ENCODE results near the gene LCK. TPM values are rescaled to one million over a fixed set of nuclear protein-coding genes. Genes with fewer than 3 reads are reported as not detected.
A peak's percentile ranks its signal among the peaks of the same experiment; 100 is the strongest.
"Not testable (repeated sequence)": the region's sequence is repeated elsewhere in the genome, so short reads cannot be mapped to it uniquely, and the experiment has no call there.

LCK gene
- total RNA-seq, 1 experiment from 2014 or later: not detected

DNA sequence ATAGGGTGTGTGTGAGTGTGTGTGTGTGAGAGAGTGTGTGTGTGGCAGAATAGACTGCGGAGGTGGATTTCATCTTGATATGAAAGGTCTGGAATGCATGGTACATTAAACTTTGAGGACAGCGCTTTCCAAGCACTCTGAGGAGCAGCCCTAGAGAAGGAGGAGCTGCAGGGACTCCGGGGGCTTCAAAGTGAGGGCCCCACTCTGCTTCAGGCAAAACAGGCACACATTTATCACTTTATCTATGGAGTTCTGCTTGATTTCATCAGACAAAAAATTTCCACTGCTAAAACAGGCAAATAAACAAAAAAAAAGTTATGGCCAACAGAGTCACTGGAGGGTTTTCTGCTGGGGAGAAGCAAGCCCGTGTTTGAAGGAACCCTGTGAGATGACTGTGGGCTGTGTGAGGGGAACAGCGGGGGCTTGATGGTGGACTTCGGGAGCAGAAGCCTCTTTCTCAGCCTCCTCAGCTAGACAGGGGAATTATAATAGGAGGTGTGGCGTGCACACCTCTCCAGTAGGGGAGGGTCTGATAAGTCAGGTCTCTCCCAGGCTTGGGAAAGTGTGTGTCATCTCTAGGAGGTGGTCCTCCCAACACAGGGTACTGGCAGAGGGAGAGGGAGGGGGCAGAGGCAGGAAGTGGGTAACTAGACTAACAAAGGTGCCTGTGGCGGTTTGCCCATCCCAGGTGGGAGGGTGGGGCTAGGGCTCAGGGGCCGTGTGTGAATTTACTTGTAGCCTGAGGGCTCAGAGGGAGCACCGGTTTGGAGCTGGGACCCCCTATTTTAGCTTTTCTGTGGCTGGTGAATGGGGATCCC is 22.5 kb downstream of the LCK start:
- DNase-seq (ENCODE audit: low read depth): no peak

DNA sequence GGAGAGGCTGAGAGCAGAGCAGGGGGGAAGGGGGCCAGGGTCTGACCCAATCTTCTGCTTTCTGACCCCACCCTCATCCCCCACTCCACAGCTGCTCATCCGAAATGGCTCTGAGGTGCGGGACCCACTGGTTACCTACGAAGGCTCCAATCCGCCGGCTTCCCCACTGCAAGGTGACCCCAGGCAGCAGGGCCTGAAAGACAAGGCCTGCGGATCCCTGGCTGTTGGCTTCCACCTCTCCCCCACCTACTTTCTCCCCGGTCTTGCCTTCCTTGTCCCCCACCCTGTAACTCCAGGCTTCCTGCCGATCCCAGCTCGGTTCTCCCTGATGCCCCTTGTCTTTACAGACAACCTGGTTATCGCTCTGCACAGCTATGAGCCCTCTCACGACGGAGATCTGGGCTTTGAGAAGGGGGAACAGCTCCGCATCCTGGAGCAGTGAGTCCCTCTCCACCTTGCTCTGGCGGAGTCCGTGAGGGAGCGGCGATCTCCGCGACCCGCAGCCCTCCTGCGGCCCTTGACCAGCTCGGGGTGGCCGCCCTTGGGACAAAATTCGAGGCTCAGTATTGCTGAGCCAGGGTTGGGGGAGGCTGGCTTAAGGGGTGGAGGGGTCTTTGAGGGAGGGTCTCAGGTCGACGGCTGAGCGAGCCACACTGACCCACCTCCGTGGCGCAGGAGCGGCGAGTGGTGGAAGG is 23.7 kb downstream of the LCK start:
- no peak for DNase-seq (ENCODE audit: low read depth)

DNA sequence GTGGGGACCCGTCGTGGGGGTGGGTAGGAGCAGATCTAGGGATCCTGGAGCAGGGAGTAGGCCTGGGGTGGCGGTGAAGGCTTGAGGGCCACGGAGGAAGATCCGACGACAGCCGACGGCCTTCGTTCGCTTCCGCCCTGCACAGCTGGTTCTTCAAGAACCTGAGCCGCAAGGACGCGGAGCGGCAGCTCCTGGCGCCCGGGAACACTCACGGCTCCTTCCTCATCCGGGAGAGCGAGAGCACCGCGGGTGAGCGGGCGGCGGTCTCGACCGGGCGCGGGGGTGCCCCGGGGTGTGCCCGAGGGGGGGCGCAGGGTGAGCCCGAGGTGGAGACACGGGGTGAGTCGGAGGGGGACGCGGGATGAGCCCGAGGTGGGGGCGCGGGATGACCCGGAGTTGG is 24.4 kb downstream of the LCK start:
- DNase-seq (ENCODE audit: low read depth): no peak

DNA sequence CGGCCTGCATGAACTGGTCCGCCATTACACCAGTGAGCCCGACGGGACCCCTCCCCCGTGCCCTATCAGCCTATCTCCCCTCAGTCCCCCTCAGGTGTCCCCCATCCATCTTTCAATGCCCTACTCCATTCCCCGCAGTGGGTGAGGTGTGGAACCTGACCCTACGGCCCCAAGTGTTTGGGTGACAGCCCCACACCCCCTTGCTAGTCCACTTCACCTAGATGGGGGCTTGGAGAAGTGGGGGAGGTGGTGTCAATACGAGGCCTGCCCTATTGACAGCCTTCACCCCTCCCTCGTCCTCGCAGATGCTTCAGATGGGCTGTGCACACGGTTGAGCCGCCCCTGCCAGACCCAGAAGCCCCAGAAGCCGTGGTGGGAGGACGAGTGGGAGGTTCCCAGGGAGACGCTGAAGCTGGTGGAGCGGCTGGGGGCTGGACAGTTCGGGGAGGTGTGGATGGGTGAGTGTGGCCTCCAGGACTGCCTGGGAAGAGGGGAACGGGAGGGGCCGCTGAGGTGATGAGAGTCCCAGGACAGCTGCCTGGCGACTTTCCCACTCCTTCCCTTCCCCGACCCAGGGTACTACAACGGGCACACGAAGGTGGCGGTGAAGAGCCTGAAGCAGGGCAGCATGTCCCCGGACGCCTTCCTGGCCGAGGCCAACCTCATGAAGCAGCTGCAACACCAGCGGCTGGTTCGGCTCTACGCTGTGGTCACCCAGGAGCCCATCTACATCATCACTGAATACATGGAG is 25.1 kb downstream of the LCK start:
- DNase-seq (ENCODE audit: low read depth): no peak

DNA sequence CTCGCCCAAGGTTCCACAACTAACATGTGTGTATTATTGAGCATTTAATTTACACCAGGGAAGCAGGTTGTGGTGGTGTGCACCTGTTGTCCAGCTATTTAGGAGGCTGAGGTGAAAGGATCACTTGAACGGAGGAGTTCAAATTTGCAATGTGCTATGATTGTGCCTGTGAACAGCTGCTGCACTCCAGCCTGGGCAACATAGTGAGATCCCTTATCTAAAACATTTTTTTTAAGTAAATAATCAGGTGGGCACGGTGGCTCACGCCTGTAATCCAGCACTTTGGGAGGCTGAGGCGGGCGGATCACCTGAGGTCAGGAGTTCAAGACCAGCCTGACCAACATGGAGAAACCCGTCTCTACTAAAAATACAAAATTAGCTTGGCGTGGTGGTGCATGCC is 33.7 kb downstream of the LCK start:
- not testable (repeated sequence) for DNase-seq (ENCODE audit: low read depth)

DNA sequence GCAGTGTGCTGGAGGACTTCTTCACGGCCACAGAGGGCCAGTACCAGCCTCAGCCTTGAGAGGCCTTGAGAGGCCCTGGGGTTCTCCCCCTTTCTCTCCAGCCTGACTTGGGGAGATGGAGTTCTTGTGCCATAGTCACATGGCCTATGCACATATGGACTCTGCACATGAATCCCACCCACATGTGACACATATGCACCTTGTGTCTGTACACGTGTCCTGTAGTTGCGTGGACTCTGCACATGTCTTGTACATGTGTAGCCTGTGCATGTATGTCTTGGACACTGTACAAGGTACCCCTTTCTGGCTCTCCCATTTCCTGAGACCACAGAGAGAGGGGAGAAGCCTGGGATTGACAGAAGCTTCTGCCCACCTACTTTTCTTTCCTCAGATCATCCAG is 34.6 kb downstream of the LCK start:
- DNase-seq (ENCODE audit: low read depth): no peak

DNA sequence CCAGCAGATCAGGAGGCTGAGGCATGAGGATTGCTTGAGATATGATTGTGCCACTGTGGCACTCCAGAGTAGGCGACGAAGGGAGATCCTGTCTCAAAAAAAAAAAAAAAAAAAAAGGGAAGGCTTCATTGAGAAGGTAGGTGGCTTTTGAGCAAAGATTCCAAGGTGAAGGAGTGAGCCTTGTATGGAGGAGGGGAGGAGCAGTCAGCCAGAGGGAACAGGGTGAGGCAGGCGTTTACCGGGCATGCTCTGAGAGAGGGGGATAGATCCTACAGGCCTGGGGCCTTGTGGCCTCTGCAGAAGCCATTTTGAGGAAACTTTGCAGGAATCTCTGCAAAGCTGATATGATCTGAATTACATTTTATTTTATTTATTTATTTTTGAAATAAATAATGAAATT is 35.7 kb downstream of the LCK start:
- DNase-seq (ENCODE audit: low read depth): no peak

DNA sequence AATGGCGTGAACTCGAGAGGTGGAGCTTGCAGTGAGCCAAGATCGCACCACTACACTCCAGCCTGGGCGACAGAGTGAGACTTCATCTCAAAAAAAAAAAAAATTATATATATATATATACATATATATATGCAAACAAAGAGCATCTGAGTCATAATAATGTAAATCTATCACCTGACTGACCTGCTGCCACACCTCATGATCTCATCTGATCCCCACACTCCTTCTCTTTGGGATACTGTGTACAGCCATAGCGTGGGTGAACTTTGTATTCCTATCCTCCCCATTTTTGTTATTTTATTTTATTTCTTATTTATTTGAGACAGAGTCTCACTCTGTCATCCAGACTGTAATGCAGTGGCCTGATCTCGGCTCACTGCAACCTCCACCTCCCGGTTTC is 38.2 kb downstream of the LCK start:
- DNase-seq (ENCODE audit: low read depth): no peak

DNA sequence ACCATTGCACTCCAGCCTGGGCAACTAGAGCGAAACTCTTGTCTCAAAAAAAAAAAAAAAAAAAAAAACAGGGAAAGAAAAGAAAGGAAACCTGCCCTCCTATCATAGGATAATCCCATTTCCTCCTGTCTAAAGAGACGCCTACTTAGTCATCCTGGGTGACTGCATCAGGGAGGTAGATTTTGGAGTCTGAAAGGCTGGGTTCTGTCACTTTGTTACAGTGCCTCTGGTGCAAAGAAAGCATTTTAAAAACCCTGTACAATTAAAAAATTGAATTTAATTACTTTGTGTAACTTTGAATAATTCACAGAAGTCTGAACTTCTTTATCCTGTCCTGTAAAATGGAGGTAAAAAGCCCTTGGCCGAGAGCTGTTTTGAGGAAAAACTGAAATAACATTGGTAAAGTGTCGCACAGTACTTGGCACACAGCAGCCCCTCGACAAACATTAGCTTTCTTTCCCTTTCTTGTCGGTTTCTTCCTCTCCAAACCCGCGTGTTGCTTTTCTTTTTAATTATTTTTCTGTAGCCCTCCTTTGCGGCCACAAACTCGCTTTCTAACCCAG is 40.2 kb downstream of the LCK start:
- peak; percentile 69 for DNase-seq (ENCODE audit: low read depth)

DNA sequence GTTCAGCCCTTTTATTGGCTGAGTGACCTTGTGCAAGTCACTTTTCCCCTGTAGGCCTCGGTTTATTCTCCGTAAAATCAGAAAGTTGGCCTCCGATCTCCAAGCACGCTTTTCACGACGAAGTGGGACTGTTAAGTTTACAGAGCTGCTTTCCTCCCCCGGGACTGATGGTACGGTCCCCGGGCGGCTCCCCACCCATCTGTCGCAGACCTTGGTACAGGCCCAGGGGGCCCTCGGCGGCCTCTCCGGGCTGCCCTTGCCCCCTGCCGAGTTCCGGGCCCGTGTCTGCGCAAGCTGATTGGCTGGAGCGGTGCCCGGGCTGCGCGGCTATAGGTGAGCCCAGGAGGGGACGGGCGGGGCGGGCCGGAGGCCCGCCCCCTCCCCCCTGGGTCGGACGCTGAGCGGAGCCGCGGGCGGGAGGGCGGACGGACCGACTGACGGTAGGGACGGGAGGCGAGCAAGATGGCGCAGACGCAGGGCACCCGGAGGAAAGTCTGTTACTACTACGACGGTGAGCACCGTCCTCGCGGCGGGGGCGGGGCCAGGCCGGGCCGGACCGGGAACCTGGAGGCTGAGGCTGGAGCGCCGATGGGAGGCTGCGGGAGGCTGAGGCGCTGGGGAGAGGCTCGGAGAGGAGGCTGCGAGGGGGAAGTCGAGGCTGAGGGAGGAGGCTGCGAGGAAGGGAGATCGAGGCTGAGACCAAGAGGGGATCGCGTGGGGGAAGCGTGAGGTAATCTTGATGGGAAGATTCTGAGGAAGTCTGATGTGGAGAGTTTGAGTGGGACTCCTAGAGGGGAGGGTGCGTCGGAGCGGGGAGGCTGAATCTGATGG is 40.9 kb downstream of the LCK start, which contains the start of gene HDAC1:
Gene HDAC1 (plus strand): TSS at position 376 of the 831 bp plus-strand sequence. CDS start 87 bp downstream, at position 463.
- DNase-seq (ENCODE audit: low read depth): peak; percentile 97

DNA sequence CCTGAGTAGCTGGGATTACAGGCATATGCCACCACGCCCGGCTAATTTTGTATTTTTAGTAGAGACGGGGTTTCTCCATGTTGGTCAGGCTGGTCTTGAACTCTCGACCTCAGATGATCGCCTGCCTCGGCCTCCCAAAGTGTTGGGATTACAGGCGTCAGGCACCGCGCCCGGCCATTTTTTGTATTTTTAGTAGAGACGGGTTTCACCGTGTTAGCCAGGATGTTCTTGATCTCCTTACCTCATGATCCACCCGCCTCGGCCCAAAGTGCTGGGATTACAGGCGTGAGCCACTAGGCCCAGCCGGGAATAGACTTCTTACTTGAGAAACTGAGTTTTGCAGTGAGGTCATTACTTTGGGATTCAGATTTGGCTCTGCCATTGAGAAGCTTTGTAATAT is 47.1 kb downstream of the LCK start:
- not testable (repeated sequence) for DNase-seq (ENCODE audit: low read depth)

DNA sequence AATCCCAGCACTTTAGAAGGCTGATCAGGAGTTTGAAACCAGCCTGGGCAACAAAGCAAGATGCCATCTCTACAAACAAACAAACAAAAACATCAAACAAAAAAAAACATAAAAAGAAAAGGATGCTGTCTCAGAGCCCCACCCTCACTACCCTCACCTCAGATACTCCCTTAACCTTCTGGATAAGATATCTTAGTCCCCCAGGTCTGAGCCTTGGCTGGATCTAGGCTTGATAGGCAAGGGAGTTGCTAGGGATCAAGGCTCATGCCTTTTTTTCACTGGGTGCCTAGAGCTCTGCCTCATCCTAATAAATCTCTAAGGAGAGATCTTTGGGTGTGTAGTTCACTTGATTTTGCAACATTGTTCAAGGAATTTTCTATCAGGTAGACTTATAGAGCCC is 48.3 kb downstream of the LCK start:
- no peak for DNase-seq (ENCODE audit: low read depth)

DNA sequence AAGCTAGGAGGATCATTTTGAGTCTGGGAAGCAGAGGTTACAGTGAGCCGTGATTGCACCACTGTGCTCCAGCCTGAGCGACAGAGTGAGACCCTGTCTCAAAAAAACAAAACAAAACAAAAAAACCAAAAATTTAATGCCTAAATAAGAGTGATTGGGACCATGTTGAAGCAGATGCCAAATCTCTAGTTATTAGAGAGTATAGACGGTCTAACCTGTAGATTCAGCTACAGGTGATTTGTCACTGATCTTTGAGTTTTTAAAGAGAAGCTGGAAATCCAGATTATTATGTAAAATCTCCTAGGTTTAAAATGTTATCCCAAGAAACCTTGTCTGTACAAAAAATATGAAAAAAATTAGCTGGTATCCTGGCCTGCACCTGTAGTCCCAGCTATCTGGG is 52.3 kb downstream of the LCK start:
- no peak for DNase-seq (ENCODE audit: low read depth)

DNA sequence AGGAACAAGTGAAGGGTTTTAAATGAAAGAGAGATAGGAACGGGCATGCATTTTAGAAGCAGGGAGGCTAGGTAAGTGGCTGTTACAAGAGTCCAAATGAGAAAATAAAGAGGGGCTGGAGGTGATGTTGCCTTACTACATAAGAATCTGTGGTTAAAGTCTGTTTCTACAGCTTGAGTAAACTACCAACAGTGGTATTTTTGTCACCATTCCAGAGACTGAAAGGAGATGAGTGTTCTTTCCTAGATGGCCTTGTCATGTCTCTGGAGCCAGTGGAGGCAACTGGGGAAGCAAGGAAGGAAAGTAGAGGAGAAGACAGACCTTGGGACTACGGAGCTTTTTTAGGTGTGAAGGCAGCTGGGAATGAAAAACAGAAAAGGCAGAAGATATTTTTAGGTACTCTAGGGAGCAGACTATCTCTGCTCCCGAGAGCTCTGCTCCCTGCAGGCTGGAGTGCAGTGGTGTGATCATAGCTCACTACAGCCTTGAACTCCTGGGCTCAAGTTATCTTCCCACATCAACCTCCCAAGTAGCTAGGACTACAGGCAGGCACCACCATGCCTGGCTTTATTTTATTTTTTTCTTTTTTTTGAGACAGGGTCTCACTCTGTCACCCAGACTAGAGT is 53.0 kb downstream of the LCK start:
- no peak for DNase-seq (ENCODE audit: low read depth)

DNA sequence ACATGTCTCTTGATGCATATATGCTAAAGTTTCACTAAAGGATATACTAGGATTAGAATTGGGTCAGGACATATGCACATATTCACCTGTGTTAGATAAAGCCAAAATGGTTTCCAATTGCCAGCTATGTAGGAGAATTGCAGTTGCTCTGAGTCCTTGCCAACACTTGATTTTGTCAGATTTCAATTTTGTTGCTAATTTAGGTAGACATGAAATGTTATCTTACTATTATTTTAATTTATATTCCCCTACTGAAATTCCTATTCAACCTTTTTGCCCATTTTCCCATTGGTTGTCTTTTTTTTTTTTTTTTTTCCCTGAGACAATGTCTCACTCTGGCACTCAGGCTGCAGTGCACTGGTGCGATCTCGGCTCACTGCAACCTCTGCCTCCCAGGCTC is 54.2 kb downstream of the LCK start:
- no peak for DNase-seq (ENCODE audit: low read depth)

DNA sequence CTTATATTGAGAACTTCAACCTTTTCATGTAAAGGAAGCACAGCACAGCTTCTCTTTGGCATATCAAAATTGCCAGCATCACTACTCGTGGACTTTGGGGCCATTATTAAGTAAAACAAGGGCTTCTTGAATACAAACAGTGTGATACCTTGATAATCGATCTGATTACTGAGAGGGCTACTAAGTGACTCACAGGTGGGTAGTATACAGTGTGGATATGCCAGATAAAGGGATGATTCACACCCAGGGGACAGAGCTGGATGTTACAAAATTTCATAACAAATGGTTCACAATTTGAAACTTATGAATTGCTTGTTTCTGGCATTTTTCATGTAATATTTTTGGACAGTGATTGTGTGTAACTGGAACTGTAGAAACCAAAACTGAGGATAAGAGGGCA is 56.3 kb downstream of the LCK start:
- DNase-seq (ENCODE audit: low read depth): no peak

DNA sequence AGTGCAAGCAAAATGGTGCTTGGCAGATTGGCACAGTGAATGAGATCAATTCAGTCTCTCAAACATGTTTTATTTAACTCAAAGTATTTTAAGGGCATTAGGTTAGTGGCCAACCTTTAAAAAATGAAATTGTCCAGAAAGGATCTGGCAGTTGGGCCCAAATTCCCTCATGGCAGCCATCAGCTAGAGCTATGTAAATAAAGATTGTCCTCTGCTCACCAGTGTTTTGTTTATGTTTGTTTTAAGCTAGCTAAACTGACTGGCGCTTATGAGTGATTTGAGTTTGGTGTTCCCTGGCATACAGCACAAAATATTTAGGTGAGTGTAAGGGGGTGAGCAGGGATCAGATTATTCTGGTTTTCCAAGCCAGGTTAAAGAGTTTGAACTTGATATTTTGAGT is 58.9 kb downstream of the LCK start:
- no peak for DNase-seq (ENCODE audit: low read depth)

DNA sequence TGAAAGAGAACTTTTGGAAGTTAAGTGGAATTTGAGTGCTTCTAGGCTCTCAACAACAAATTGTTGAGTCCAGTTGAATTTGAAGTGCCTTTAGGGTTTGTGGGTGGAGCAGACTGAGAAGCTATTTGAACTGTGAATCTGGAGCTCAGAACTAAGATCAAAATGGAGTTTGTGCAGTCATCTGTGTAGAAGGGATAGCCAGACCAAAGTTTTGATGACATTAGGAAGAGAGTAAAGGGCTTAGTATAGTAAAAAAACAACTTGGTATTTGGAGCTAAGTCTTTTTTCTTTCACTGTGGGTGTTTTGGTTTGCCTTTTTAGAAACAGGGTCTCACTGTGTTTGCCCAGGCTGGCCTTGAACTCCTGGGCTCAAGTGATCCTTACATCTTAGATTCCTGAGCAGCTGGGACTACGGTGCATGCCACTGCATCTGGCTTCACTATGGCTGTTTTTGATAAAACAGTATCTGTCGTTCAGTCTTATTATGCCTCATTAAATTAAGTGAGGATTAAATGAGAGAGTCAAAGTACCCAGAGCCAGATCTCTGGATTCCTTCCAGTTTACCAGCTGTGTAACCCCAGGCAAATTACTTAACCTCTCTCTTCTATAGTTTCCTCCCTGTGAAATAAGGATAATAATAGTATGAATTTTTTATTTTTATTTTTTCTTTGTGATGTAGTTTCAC is 60.8 kb downstream of the LCK start:
- DNase-seq (ENCODE audit: low read depth): no peak

DNA sequence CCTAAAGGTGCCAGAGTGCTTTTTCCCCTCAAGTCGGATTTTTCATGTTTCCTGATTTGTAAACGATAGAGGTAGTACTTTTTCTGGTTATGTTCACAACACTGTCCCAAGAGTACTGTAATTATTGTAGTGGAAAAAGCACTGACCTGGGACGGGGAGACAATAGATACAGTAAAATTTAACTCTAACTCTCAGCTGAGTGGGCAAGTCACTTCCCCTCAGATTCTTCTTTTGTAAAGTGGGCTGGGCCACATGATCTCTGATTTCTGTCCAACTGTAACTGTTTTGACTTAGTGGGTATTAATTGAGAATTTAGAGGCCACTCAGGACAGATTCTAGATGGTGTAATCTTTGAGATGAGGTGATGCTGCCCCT is 65.8 kb downstream of the LCK start:
- no peak for DNase-seq (ENCODE audit: low read depth)

DNA sequence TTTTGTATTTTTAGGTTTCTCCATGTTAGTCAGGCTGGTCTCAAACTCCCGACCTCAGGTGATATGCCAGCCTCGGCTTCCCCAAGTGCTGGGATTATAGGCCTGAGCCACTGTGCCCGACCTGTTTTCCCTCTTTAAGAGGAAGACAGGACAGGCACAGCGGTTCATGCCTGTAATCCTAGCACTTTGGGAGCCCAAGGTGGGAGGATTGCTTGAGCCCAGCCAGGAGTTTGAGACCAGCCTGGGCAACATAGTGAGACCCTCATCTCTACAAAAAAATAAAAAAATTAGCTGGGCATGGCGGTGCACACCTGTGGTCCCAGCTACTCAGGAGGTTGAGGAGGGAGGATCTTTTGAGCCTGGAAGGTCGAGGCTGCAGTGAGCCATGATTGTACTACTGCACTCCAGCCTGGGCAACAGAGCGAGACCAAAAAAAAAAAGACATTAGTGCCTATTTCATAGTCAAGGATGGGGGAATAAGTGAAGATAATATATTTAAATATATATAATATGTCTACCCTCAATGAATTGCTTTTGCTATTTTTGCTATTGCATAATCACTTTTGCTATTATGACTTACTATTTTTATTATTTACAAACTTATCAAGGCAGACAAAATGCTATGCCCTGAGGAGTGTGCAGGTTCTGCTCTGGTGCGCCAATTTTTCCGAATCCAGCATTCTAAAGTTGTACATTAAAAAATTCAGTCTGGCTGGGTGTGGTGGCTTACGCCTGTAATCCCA is 67.2 kb downstream of the LCK start:
- no peak for DNase-seq (ENCODE audit: low read depth)

Data from RPMI7951 (cell line).